Activated naive CD8-positive, alpha-beta T cell treated with anti-CD3 and anti-CD28 coated beads, Interleukin-2, amount 50 U/mL, for 16 hours (primary cell): ENCODE results near the gene PDF.
"Not testable (repeated sequence)": the region's sequence is repeated elsewhere in the genome, so short reads cannot be mapped to it uniquely, and the experiment has no call there.

ENCODE experiments used
- DNase-seq: peaks from one replicate; pipeline ENCODE4 v3.0.0-alpha.2; 2020; ENCODE audit warnings: low read depth, low spot score

The PDF gene

DNA sequence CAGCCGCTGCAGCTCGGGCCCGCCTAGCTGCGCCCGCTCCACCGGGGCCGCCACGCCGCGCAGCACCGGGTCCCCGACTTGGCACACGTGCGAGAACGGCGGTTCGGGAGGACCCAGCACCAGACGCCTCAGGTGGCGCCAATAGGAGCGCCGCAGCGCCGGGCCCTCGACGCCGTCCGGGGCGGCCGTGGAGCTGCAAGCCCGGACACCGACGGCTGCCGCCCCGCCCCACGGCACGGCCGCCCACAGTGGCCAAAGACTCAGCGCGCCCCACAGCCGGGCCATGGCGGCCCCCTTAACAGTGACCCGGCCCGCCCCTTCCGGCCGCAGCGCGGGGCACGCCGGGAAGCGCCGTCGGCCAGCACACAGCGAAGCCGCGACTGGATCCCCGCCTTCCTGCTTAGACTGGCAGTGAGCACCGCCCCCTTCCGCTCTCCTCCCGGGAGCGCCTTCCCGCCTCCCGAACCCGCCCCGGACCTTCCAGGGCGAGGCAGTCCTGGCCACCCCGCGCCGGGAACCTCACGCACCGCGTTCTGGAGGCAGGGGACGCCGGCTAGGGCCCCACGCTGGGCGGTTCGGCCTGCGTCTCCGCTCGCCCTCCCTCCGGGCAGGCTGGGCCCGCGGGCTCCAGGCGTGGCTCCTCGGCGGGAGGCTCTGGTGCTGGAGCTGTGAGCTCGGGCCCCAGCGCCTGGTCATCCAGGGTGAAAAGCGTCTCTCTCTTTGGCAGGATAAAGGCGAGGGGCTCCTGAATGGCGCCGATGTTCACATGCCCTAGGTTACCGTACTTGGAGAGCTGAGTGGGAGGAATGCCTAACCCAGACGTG, at the start of gene PDF:
PDF (minus strand) TSS at position 303 of the 824 bp plus-strand sequence; CDS start at position 285, 18 bp downstream.
- DNase-seq: peak; percentile 67

DNA sequence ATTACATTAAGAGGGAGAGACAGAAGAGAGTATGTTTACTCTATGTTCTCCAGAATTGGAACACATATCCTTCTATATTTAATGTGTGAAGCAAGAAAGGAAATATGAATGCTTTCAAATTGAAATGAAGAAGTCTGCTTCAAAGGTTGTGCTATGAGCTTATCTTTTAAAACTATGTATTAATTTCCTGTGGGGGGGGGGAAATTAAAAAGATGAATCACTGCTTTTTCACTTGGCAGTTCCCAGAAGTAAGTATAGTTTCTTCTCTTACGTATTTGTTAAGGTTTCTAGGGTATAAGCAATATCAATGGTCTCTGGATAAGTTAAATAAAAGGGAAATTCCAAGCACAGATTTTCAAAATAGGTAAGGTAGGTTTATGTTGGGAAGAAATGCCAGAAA, 48.4 kb upstream of the PDF start:
- DNase-seq: no peak

DNA sequence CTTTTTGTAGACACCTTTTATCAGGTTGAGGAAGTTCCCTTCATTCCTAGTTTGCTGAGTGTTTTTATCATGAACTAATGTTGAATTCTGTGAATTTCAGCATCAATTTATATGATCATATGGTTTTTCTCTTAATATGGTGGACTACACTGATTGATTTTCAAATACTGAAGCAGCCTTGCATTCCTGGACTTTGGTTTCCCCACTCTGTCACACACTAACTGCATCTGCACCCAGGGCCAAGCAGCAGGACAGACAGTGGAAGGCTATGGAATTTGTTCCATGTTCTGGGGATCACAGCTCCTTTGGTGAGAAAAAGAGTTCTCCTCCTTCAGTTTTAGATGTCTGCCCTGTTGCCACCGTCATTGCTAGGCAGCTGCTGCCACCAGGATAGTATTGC, 47.6 kb upstream of the PDF start:
- no peak for DNase-seq

DNA sequence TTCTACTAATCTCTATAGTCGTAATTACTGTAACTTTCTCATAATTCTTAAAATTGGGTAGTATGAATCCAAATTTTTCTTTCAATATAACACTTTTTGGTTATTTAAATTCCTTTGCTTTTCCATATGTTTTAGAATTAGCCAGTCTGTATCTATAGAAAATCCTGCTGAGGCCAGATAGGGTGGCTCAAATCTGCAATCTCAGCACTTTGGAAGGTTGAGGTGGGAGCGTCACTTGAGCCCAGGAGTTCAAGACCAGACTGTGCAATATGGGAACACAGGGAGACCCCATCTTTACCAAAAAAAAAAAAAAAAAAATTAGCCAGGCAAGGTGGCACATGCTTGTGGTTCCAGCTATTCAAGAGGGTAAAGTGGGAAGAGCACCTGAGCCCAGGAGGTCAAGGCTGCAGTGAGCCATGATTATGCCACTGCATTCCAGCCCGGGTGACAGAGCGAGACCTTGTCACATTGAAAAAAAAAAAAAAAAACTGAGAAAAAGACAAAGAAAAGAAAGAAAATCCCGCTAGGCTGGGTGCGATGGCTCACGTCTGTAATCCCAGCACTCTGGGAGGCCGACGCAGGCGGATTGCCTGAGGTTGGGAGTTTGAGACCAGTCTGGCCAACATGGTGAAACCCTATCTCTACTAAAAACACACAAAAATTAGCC, 46.1 kb upstream of the PDF start:
- DNase-seq: no peak

DNA sequence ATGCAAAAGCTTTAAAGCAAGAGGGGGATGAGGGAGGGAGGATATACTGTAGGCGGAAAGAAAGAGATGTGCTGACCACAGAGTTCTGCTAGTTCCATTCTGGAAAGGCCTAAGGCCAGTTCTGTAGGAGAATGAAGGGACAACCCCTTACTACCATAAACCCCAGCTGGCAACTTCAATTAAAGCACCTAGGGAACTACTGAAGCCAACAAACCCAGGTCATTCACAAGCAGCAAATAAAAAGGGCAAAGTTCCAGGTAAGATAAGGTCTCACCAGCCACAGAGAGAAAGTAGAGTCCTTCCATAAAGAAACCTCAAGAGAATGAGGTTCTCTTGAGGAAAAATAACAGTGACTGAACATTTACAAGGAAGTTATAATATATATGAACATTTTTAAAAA, 42.6 kb upstream of the PDF start:
- no peak for DNase-seq

GRCh38 chr16:69371564-69371963, 41.2 kb upstream of the PDF start:
- no peak for DNase-seq

DNA sequence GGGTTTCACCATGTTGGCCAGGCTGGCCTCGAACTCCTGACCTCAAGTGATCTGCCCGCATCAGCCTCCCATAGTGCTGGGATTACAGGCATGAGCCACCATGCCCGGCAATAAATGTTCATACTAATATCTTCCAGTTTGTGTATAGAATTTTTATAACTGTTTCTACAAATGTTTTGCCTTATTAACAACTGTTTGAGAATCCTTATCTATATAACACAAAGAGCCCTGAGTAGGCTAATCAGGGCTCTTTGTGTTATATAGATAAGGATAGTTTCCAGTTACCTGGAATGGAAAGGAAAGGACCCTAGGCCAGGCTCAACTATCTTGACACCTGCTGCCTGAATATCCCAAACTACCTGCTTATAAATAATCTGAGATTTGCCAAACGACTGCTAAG, 38.5 kb upstream of the PDF start:
- DNase-seq: no peak

DNA sequence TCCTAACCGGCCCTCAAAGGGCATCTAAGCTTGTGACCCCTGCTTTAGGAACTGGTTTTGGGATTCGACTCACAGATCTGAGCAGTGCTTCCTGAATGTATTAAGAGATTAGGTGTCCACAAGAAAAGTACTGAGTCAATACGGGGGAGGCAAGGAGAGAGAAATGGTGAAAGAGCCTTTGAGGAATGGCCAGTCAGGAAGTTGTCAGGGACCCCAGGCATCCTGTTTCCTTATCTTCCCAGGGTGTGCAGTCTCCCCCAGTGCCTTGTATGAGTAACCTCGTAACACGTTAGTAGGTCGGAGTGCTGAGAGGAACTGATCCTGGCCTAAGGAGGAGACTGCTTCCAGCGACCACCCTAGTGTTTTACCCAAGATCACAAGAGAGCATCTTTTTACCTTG, 37.6 kb upstream of the PDF start:
- DNase-seq: no peak

DNA sequence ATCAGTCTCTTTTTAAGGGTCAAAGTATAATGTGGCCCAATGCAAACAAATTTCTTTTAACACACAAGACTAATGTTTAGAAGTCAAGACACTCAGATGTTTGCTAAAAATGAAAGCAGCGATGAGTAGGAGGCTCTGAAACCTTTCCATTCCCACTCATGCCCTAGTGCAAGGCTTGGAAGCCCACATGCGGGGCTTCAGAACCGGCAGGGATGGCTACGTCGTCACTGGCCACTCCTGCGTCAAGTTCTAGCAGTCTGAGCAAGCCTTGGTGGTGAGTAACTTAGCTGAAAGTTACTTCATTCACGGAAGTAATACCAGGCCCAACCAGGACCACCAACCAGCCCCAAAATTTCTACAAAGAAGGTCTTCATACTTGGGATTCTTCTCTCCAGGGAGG, 36.0 kb upstream of the PDF start:
- DNase-seq: no peak

DNA sequence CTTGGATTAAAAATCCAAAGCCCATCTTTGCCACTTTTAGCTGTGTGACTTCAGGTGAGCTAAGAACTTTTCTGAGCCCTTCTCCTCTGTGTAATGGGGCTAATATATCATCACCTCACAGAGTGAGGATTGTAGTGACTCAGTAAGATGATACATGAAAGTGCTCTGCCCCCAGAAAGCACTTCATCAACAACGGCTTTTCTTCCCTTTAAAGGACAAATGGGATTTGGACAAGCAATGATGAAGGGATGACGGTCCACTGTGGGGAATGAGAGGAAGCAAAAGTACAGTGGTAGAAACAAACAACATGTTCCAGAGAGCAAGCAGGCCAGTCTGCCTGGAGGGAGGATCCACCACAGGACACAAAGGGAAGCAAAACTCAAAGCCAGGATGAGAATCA, 35.5 kb upstream of the PDF start:
- no peak for DNase-seq

DNA sequence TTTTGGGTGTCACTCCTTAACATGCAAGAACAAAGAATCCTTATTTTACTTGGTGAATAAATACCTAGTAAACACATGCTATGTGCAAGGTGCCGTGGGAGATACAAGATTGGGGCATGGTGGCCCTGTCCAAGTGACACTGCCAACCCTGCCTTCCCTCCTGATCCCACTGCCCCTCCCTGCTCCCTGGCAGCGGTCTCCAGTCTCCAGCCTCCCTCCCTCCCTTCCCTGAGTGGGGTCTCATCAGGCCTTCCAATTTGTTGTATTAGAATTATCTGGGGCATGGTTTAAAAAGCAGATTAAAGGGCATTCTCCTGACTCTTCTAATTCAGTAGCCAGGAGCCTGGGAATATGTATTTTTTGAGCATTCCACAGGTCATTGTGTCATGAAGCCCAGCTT, 33.7 kb upstream of the PDF start:
- no peak for DNase-seq

- DNase-seq: no peak
Observed at GRCh38 chr16:69363281-69363717, 32.9 kb upstream of the PDF start.

- DNase-seq: not testable (repeated sequence)
Observed at GRCh38 chr16:69360070-69360469, 29.7 kb upstream of the PDF start.

GRCh38 chr16:69351309-69352027, 21.1 kb upstream of the PDF start, which contains the start of gene TMED6:
Gene TMED6 (minus strand): TSS chr16:69351786. CDS start chr16:69351753, 33 bp downstream.
- DNase-seq: no peak

GRCh38 chr16:69350536-69351133, 20.2 kb upstream of the PDF start:
- no peak for DNase-seq

DNA sequence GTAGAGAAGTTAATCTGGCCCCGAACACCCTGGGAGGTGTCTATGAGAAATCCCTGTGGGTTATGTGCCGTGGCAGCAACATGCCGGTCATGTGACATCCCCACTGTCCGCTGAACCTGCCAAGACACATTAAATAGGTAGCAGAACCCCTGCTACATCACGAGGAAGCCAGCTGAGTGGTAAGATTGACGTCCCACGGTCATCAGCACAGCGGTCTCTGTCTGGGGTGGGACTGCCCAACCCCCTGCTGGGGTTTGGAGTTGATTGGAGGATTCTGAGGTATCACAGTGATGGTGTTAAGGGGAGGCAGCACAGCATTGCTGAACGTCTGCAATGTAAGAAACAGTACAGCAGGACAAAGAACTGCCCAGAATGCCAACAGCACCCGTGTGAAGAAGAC, 19.1 kb upstream of the PDF start:
- DNase-seq: no peak

GRCh38 chr16:69348222-69348621, 17.8 kb upstream of the PDF start:
- no peak for DNase-seq

GRCh38 chr16:69346683-69347082, 16.3 kb upstream of the PDF start:
- no peak for DNase-seq

DNA sequence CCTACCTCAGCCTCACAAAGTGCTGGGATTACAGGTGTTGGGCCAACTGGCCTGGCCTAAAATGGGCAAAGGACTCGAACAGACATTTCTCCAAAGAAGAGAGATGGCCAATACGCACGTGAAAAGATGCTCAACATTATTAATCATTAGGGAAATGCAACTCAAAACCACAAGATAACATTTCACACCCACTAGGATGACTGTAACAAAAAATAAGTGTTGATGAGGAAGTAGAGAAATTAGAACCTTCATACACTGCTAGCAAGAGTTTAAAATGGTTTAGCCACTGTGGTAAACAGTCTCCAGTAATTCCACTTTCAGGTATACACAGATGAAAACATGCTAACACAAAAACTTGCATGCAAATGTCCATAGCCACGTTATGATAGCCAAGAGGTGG, 15.5 kb upstream of the PDF start:
- DNase-seq: no peak

DNA sequence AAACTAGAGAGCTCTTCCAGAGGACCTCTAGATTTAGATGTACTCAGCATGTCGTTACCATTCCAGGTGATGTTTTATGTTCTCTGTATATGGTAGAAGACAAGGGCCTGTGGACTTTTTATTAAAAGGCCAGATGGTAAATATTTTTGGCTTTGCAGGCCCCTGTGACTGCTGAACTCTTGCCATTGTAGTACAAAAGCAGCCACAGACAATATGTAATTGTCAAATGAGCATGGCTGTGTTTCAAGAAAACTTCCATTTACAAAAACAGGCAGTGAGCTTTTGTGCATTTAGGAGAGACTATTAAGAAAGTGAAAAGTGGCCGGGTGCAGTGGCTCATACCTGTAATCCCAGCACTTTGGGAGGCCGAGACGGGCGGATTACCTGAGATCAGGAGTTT, 13.8 kb upstream of the PDF start:
- no peak for DNase-seq

DNA sequence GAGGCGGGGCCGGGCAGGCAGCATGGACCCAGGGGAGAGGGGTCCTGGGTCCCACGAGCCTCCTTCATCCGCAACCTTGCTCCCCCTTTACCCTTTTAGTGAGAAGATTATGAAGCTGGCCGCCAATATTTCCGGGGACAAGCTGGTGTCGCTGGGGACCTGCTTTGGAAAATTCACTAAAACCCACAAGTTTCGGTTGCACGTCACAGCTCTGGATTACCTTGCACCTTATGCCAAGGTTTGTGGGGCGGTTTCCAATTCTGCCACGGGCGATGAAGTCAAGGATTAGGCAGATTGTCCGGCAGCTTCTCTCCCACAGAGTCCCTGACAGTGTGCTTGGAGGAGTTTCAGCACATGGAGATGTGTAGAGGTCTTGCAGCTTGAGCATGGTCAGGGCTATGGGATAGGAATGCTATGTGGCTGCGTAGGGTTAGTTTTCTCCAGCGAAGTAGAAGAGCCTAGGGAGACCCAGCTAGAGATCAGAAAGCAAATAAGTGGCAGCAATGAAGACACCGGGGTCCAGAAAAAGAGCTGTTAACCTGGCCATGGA, 9.8 kb upstream of the PDF start:
- no peak for DNase-seq
